ENCODE measurements around the gene SKIL.
A peak's percentile ranks its signal among the peaks of the same experiment; 100 is the strongest.

Gene SKIL

DNA sequence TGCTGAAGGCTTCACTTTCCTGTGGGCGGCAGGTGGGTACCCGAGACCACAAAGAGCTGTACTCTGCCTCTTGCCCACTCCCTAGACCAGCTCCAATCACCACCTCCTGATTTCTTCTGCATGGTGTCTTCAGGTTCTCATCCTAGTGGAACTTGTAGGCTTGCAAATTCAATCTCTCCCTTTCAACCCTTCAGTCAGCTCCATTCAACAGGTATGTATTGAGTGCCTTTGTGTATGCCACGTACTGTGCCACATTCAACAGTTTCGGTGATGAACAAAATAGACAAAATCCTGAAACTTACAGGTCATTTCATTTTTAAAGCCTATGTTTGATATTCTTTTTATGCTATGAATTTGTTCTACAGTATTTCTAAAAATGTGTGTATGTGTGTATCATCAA is 55.8 kb downstream of the SKIL start:
- DNase-seq, result no peak

DNA sequence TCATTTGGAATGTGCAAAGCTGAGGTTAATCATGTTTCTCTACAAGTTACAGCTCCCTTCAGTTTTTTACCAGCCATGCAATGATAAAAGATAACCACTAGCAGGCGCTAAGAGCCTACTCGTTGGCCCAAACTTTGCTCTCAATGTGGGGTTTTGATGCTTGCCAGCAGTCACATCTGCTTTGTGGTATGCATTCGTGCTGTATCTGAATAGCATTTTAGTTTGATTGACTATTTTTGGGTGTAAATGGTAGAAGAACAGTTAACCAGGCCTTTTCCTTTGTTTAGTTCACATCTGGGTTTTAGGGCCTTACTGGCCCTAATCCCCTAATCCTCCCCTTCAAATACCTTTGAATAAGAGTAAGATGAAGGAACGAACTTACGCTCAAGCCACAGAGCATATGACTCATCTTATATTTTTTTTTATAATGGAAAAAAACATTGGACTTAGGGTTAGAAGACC is 56.7 kb downstream of the SKIL start:
- peak; percentile 30 for DNase-seq

GRCh38 chr3:170417090-170417489 is 59.6 kb downstream of the SKIL start:
- DNase-seq, result no peak

DNA sequence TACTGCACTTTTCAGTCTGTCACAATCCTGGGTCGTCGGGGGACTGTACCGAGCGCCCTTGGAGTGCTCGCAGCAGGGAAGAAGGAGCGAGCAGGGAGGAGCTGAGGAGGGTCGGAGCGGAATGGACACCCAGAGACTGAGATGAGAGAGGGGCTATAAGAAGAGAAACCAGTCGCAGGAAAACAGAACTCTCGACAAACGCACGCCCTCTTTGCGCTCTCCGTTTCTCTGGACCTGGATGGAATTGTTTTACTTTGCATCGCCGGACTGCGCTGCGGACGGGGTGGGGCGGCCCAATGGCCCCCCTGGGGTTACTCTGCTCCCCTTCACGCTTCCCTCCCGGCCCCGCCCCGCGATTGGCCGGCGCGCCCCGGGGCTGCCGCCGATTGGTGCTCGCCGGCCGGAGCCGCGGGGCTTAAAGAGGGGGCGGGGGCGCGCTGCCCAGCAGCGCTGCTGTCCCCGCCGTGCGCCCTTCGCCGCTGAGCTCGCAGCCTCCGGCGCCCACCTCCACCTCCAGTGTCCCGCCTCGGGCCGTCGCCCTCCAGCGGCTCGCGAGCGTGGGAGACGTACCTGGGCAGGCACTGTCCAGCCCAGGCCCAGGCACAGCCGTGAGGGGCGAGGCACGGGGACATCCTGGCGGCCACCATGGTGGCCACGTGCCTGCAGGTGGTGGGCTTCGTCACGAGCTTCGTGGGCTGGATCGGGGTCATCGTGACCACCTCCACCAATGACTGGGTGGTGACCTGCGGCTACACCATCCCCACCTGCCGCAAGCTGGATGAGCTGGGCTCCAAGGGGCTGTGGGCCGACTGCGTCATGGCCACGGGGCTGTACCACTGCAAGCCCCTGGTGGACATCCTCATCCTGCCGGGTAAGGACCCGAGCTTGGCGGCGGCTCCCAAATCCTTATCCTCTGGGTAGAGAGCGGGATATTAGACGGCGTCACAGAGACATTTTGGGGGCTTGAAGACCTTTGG is 61.2 kb downstream of the SKIL start, which contains the start of gene CLDN11:
TSS of gene CLDN11 (plus strand) at position 447 of the 977 bp plus-strand sequence. CDS start at position 646, 199 bp downstream.
- no peak for DNase-seq

DNA sequence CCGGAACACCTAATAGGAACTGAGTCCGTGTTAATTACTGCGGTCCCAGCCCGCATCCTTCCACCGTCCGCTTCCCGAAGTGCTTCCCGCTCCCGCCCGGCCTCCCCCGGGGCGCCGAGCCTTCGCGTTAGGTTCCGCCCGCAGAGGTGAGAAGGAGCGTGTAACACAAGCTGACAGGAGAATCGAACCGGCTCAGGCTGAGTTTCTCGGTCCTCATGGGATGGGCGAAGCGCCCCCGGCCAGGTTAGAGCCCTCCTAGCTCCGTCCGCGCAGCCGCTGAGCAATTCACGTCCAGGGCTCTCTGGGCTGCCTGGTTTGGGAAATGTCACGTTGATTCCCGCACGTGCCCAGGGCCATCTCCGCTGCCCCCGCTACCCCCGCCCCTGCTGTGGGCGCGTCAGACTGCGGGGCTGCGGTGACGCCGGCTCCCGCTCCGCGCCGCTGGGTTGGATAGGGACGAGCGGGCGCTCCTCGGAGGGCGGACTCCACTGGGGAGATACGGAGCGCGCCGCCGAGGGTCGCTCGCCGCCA is 62.1 kb downstream of the SKIL start:
- DNase-seq, result no peak

DNA sequence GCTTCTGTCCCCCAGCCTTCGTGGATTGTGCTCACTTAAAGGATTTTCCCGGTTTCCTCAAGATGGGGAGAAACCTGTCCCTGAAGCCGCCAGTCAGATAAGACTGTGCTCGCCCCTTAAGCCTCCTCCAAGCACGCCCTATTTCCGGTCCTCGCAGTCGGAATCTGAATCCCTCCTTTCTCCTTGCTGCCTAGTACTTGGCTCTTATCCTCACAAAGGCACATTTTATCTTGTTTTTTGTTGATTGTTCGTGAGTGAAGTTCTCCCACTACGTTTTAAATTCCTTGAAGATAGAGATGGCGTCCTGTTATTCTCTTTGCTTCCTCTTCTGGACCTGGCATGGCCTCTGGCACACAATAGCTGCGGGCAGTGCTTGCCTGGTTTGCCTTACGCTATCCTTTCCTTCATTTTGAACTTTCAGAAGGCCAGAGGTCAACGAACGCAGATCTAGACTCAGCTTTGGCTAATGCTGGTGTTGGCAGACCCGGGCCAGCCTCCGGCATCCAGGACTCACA is 62.8 kb downstream of the SKIL start:
- DNase-seq, result no peak

- no peak for DNase-seq
Observed at GRCh38 chr3:170421111-170421641, 63.7 kb downstream of the SKIL start.

- no peak for DNase-seq
Observed at GRCh38 chr3:170421758-170422157, 64.2 kb downstream of the SKIL start.

- DNase-seq, result no peak
Observed at GRCh38 chr3:170423001-170423615, 65.6 kb downstream of the SKIL start.

- DNase-seq, result no peak
Observed at GRCh38 chr3:170424879-170425278, 67.4 kb downstream of the SKIL start.

GRCh38 chr3:170425491-170426239 is 68.2 kb downstream of the SKIL start:
- DNase-seq, result no peak

- DNase-seq, result no peak
Observed at GRCh38 chr3:170426240-170426797, 68.8 kb downstream of the SKIL start.

DNA sequence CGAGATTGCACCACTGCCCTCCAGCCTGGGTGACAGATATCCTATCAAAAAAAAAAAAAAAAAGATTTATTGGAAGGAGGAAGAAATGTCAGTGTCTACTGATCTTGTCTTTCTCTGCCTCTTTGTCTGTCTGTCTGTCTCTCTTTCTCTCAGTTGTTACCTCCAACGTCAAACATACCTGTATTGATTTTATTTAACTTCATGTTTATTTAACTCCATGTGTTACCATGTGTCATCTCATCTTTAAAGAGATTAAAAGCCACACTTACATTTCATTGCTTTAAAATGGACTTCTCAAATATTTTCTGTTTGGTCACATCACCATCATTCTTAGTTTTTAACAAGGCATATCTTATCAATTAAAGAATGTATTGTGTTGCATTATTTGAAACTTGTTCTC is 70.6 kb downstream of the SKIL start:
- DNase-seq, result no peak

DNA sequence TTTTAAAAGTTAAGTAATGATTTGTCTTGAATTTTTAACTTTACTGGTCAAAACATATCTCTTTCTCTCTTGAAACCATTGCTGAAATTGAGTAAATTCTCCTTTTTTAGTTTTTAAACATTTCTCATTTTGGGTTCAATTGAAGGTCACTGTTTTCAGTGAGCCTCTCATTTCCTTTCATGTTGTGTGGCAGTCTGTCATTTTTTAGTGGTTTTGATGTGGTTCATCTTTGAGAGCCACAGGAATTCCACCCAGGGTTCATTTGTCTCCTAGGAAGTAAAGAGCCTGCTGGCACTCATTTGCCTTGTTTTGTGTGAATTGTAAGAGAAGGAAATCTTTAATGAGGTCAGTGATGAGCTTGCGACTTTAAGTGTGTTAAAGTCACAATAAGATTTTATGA is 71.5 kb downstream of the SKIL start:
- DNase-seq, result no peak

GRCh38 chr3:170431054-170431453 is 73.5 kb downstream of the SKIL start:
- no peak for DNase-seq

GRCh38 chr3:170432416-170432815 is 74.9 kb downstream of the SKIL start:
- no peak for DNase-seq

DNA sequence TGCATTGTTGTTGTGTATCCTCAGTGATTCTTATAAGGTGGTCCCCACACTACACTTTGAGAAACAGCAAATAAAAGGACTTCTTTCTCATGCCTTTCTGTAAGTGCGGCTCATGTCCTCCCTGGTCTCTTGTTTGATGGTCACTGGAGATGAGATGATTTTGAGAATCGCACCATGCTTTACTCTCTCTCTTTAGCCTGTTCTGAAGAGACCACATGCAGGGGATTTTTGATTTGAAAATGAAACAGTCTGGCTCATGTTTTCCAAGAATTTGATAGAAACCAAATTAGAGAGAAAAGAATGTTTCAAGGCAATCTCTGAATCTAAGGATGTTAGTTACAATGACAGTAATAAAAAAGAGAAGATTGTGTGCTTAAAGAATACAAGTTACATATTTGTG is 79.2 kb downstream of the SKIL start:
- no peak for DNase-seq

GRCh38 chr3:170437176-170437575 is 79.7 kb downstream of the SKIL start:
- no peak for DNase-seq

- no peak for DNase-seq
Observed at GRCh38 chr3:170437696-170438407, 80.3 kb downstream of the SKIL start.

- DNase-seq, result no peak
Observed at GRCh38 chr3:170438836-170439235, 81.3 kb downstream of the SKIL start.

GRCh38 chr3:170440344-170440743 is 82.8 kb downstream of the SKIL start:
- no peak for DNase-seq

GRCh38 chr3:170441412-170441811 is 83.9 kb downstream of the SKIL start:
- DNase-seq, result no peak
